GM21737 (cell line): ENCODE results near the gene EYS.

Experiments
- ATAC-seq: cut with Tn5 transposase; IDR thresholded peaks from one replicate; pipeline ENCODE4 v1.9.1; 2021; ENCODE audit warnings: mild to moderate bottlenecking, moderate library complexity; ENCODE audit not compliant: unreplicated experiment

EYS gene

DNA sequence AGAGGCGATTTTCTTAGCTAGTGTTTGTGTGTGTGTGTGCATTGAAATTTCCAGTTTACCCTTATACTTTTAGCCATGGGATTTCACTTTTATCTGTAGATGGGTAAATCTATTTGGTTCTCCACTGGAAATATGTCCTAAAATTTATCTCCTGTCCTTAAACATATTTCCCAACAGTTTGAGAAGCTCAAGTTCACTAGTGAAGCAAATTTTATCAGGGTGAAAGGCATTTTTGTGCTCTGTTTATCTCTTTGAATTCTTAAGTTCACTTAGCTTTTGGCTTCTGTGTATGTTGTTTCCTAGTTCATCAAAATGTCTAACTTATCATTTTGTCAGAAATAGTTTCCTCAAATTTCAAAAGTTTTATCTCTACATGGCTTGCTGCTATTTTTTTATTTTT lies 1509.8 kb downstream of the EYS start:
- ATAC-seq = no peak

DNA sequence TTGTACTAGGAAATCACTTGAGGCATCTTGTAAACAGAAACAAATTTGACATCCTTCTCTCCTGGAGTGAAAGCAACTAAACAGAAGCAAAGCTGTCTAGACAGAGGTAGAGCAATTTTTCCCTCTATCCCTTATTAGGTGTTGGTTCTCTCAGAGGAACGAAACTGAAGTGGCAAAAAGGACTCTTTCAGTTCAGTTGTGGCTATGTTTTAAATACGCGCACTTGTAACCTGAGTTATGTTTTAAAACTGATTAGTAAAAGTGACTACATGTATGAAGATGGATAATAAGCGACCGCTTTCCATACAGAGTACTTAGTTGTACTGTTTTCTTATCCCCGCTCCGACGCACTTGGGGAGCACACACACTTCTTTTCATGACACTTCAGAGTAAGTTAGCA lies 1520.4 kb downstream of the EYS start:
- ATAC-seq = no peak

GRCh38 chr6:64185621-64186020 lies 1521.4 kb downstream of the EYS start:
- no peak for ATAC-seq

GRCh38 chr6:64175296-64175695 lies 1531.7 kb downstream of the EYS start:
- no peak for ATAC-seq

DNA sequence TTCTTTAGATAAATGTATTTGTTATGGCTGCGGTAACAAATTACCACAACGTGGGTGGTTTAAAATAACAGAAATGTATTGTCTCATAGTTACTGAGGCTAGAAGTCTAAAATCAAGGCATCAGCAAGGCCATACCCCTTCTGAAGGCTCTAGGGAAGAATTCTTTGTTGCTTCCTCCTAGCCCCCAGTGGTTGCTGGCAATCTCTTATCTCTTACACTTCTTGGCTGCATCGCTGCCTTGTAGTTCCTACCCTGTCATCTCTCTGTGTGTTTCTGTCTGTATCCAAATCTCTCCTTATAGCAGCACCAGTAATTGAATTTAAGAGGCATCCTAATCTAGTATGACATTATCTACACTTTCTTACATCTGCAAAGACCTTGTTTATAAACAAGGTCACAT lies 1536.7 kb downstream of the EYS start:
- no peak for ATAC-seq

GRCh38 chr6:64160486-64160885 lies 1546.5 kb downstream of the EYS start:
- ATAC-seq = no peak

DNA sequence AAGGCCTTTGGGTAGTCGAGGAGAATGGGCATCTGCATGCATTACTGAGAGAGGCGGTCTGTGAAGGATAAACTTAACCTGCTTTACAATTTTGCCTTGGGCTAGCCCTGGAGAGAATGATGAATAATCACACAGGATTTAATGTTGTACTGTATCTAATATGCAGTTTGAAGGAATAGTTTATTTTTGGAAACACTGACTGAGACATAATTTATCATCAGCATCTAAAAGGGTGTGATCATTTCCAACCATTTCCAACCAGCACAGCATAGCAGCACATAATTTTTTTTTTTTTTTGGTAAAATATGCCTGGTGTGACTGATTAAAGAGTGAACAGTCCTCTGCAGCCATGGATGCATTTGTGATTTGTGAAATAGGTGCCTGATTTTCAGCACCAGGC lies 1552.0 kb downstream of the EYS start:
- no peak for ATAC-seq

GRCh38 chr6:64146876-64147275 lies 1560.2 kb downstream of the EYS start:
- ATAC-seq = no peak

GRCh38 chr6:64146094-64146493 lies 1560.9 kb downstream of the EYS start:
- no peak for ATAC-seq

GRCh38 chr6:64145658-64146057 lies 1561.4 kb downstream of the EYS start:
- no peak for ATAC-seq

DNA sequence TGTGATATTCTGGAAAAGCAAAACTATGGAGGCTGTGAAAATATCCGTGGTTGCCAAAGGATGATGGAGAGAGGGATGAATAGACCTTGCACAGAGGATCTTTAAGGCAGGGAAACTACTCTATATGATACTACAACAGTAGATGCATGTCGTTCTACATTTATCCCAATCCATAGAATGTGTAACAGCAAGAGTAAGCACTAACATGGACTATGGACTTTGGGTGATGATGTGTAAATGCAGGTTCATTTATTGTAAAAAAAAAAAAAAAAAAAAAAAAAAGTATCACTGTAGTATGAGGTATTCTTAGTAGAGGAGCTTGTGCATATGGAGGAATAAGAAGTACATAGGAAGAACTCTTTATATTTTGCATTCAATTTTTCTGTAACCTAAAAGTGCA lies 1563.9 kb downstream of the EYS start:
- no peak for ATAC-seq

DNA sequence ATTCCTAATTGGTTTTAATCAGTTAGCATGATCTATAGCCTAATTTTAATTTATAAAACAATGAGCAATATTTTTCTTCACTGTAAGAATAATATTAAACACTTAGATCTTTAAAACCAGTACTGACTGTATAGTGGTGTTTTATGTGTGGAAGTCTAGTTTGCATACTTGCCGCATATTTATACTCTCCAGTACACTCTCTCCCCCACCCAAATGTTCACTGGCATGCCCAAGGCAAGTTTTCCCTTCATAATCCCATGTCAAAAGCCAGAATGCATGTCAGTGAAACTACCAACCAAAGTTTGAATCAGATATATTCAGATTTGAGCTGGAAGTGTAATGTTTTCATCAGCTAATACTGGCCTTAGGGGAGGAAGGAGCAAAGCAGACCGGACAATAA lies 1565.3 kb downstream of the EYS start:
- ATAC-seq = no peak

- no peak for ATAC-seq
Observed at GRCh38 chr6:64128301-64129024, 1578.6 kb downstream of the EYS start.

GRCh38 chr6:64123761-64124633 lies 1583.0 kb downstream of the EYS start:
- no peak for ATAC-seq

DNA sequence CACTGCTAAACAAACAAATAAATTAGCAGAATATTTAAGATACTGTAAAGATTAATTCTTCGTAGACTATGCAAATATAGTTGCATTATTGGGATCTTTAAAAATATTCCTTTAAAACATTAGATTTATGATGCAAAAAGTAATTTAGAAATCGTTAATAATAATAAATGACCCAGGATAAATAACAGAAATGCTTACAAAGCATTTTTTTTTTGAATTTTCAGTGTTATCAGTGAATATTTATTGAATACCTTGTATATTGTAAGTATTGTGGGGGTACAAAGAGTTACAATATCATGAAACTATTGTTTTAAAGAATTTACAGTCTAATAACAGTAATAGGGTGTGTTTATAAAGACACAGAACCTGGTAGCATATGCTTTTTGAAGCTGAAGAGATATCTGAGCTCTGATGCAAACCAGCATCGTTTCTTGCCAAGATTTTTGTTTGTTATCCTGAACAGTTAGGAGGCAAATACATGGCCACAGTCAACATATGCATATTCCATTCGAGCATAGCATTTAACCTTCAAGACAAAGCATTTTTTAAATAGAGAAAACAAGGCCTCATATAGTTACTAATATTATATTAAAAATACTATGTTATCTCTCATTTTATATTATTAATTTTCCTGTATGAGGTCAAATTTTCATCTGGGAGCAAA lies 1584.2 kb downstream of the EYS start:
- ATAC-seq = no peak

- no peak for ATAC-seq
Observed at GRCh38 chr6:64121011-64121565, 1585.9 kb downstream of the EYS start.

DNA sequence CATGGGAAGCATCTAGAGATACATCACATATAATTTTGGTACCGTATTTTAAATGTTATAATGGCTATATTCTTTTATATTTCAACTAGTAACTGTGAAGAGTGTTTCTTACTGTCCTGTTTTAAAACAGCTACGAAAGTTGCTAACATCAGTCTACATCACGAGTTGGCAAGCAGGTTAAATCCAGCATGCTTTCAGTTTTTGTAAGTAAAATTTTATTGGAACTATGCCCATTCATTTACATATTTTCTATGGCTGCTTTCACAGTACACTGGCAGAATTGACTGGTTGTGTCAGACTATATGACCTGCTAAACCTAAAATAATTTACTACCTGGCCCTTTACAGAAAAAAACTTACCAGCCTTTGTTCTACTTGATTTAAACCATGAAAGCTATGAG lies 1593.3 kb downstream of the EYS start:
- ATAC-seq = no peak

DNA sequence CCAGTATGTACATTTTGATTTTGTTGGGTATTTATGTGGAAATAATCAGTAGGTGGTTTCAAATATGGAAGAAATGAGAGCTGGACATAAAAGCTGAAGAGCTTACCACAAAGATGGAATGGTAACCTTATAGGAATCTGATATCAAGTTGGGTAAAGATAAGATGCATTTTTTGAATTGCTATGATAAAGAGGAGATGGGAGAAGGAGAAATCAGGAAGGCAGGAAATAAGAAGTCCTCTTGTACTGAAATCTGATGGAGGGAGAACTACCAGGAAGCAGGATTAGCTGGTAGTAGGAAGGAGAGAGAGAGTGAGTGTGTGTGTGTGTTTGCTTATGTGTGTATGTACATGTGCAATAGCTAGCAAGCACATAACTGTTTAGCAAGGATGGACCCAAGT lies 1603.0 kb downstream of the EYS start:
- no peak for ATAC-seq

DNA sequence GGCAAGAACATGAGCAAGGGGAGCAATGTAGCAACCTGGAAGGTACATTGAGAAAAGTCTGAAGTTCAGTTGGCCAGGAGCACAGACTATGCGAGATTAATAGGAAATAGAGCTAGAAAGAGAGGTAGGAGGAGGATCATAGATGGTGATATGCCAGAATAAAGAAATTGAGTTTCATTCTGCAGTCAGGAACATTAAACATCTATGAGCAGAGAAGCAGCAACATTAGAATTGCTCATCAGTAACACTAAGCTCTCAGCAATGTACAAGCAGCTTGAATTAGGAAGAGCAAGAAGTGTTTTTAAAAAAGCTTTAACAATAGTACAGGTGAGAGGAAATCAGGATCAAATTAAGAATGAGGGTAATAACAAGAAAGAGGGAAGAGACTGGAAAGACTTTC lies 1603.5 kb downstream of the EYS start:
- ATAC-seq = no peak

DNA sequence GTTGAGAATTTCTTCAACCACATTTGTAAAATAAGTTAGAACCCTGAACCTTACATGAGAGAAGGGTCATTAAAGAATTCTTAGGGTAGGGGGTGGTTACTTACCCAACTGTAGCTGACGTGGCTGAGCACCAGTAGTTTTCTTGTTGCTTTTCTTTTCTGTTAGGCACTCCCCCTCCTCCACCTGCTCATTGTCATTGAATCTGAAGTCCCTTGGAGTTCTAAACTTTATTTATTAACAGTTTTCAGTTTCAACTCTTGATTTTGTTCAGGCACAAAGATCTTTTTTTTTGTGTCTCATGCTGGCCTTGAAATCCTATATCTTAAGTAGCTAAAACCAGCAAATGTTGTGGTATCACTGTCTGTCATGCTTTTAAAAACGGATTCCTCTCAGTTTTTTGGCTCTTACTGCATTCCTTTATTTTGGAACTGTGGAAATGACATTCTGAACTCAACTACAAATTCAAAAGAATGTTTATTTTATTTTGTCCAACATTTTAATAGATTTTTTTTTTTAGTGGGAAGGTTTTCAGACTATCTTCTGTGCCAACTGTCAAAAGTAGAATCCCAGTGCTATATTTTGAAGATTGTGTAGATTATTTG lies 1606.2 kb downstream of the EYS start:
- no peak for ATAC-seq

DNA sequence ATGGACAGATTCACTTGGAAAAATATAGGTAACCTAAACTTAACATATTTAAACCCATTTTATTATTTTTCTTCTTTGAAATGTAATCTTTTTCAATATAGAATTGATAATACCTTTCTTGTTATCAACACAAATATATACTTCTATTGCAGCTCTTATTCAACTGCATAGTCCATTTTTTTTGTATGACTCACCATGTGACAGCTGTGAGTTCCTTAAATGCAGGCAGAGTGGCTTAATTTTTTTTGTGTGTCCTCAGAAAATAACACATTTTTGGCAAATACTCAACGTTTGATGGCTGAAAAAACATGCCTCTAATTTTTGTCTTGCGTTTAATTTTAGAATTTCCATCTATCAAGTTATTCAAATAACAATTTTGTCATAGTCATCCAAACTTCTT lies 1616.7 kb downstream of the EYS start:
- ATAC-seq = no peak
